HG02571 (cell line): ENCODE measurements around the gene CLASP2.
"Not testable (repeated sequence)": the region's sequence is repeated elsewhere in the genome, so short reads cannot be mapped to it uniquely, and the experiment has no call there.

Experiments
- ATAC-seq: cut with Tn5 transposase; IDR thresholded peaks from one replicate; pipeline ENCODE4 v1.9.1; 2021; ENCODE audit warnings: mild to moderate bottlenecking, moderate library complexity; ENCODE audit not compliant: unreplicated experiment

The CLASP2 gene

GRCh38 chr3:33461097-33461496, 257.0 kb downstream of the CLASP2 start:
- ATAC-seq: no peak

- not testable (repeated sequence) for ATAC-seq
Observed at GRCh38 chr3:33459577-33459976, 258.5 kb downstream of the CLASP2 start.

GRCh38 chr3:33458446-33458845, 259.6 kb downstream of the CLASP2 start:
- no peak for ATAC-seq

GRCh38 chr3:33456756-33457155, 261.3 kb downstream of the CLASP2 start:
- ATAC-seq: no peak

- no peak for ATAC-seq
Observed at GRCh38 chr3:33453331-33453761, 264.7 kb downstream of the CLASP2 start.

GRCh38 chr3:33451994-33452393, 266.1 kb downstream of the CLASP2 start:
- not testable (repeated sequence) for ATAC-seq

- ATAC-seq: no peak
Observed at GRCh38 chr3:33447958-33448357, 270.1 kb downstream of the CLASP2 start.

GRCh38 chr3:33447256-33447625, 270.8 kb downstream of the CLASP2 start:
- not testable (repeated sequence) for ATAC-seq
